ENCODE data around the gene CFAP97. TPM values are rescaled to one million over a fixed set of nuclear protein-coding genes. Genes with fewer than 3 reads are reported as not detected.
"Not testable (repeated sequence)": the region's sequence is repeated elsewhere in the genome, so short reads cannot be mapped to it uniquely, and the experiment has no call there.

CFAP97 gene
- total and polyA plus RNA-seq, 2 donors (not counting 1 experiment from before 2014, with no cell fraction given): 11.3 to 32.0 TPM

GRCh38 chr4:185119927-185120630, 83.7 kb downstream of the CFAP97 start:
- Histone ChIP-seq H3K4me2 (replicated peaks; ENCODE audit: low read depth, low read length, poor library complexity, severe bottlenecking) (no peak overlapping the region), H3K27me3 (replicated peaks in 1 of 4; ENCODE audit: control extremely low read depth in 1 of 4, control insufficient read depth in 3 of 4, insufficient read depth in 4 of 4, low read length in 3 of 4) (peaks cover 0 to 8% (median 1%) of the 10 kb centered on the region in 4 experiments), H3K9ac (ENCODE audit: low read length) (no peak overlapping the region), H2AFZ (ENCODE audit: insufficient read depth, low read depth, low read length, poor library complexity, severe bottlenecking) (no peak overlapping the region), H3K36me3 (replicated peaks in 1 of 2; ENCODE audit: control extremely low read depth in 1 of 2, control insufficient read depth in 1 of 2, extremely low read depth in 1 of 2, insufficient read depth in 2 of 2, low read length in 1 of 2) (no peaks in the 10 kb centered on the region), H4K20me1 (ENCODE audit: control insufficient read depth, insufficient read depth, low read length, poor library complexity, severe bottlenecking) (no peaks in the 10 kb centered on the region), H3K27ac (ENCODE audit: low read length in 2 of 2) (no peak overlapping the region), H3K79me2 (ENCODE audit: control insufficient read depth, insufficient read depth, low read length) (no peaks in the 10 kb centered on the region), H3K9me3 (ENCODE audit: control extremely low read depth in 1 of 3, control insufficient read depth in 2 of 3, insufficient read depth in 1 of 3, low read length in 2 of 3) (no peaks in the 10 kb centered on the region), H3K4me1 (ENCODE audit: control insufficient read depth in 2 of 2, insufficient read depth in 2 of 2, low read length in 2 of 2) (peaks cover 0 to 4% of the 10 kb centered on the region in 2 donors), H3K4me3 (ENCODE audit: control extremely low read depth in 1 of 5, extremely low read depth in 1 of 5, insufficient read depth in 1 of 5, low read depth in 2 of 5, low read length in 4 of 5) (no peak overlapping the region)
- no peak overlapping the region for H3K4me3 Mint-ChIP-seq
- H3K4me1 Mint-ChIP-seq: peaks cover 8% of the 10 kb centered on the region
- H3K27me3 Mint-ChIP-seq: peaks cover 19% of the 10 kb centered on the region
- WGBS (ENCODE audit: insufficient coverage): 85% methylated on average over 1 of the region's 3 CpGs
- intact Hi-C loops (cut with micrococcal nuclease): no loop called here
- DNase-seq (no peak), ATAC-seq (ENCODE audit: low read depth) (no peak)
- CTCF ChIA-PET: interaction anchor here (1.7 kb wide), 1 partner anchor 15 kb away, joined by 7 read pairs; no protein-coding TSS in a partner anchor
- no peak for TF ChIP-seq EZH2 (IDR thresholded peaks at IDR 0.05; ENCODE audit: borderline replicate concordance, insufficient read depth, low read depth, low read length, poor library complexity, severe bottlenecking)
- no peak for TF ChIP-seq CTCF (IDR thresholded peaks at IDR 0.05)
- no peaks in the 10 kb centered on the region for H3K9me3 Mint-ChIP-seq (ENCODE audit: insufficient read depth)
- POLR2A ChIA-PET: no interaction called here
- no peak overlapping the region for H3K27ac Mint-ChIP-seq

GRCh38 chr4:185119467-185119866, 84.3 kb downstream of the CFAP97 start:
- H3K9me3 Mint-ChIP-seq (ENCODE audit: insufficient read depth); H3K4me2 ChIP-seq (replicated peaks; ENCODE audit: low read depth, low read length, poor library complexity, severe bottlenecking); H4K20me1 ChIP-seq (ENCODE audit: control insufficient read depth, insufficient read depth, low read length, poor library complexity, severe bottlenecking); H3K4me1 Mint-ChIP-seq; H3K9me3 ChIP-seq (ENCODE audit: control extremely low read depth in 1 of 3, control insufficient read depth in 2 of 3, insufficient read depth in 1 of 3, low read length in 2 of 3); ATAC-seq (ENCODE audit: low read depth); H3K27ac ChIP-seq (ENCODE audit: low read length in 2 of 2); H3K4me1 ChIP-seq (ENCODE audit: control insufficient read depth in 2 of 2, insufficient read depth in 2 of 2, low read length in 2 of 2); H3K27me3 ChIP-seq (replicated peaks in 1 of 4; ENCODE audit: control extremely low read depth in 1 of 4, control insufficient read depth in 3 of 4, insufficient read depth in 4 of 4, low read length in 3 of 4); POLR2A ChIA-PET; H3K79me2 ChIP-seq (ENCODE audit: control insufficient read depth, insufficient read depth, low read length); H3K4me3 Mint-ChIP-seq; DNase-seq; H3K27ac Mint-ChIP-seq; H3K9ac ChIP-seq (ENCODE audit: low read length); H2AFZ ChIP-seq (ENCODE audit: insufficient read depth, low read depth, low read length, poor library complexity, severe bottlenecking); H3K36me3 ChIP-seq (replicated peaks in 1 of 2; ENCODE audit: control extremely low read depth in 1 of 2, control insufficient read depth in 1 of 2, extremely low read depth in 1 of 2, insufficient read depth in 2 of 2, low read length in 1 of 2); intact Hi-C loops (cut with micrococcal nuclease); H3K4me3 ChIP-seq (ENCODE audit: control extremely low read depth in 1 of 5, extremely low read depth in 1 of 5, insufficient read depth in 1 of 5, low read depth in 2 of 5, low read length in 4 of 5): not testable (repeated sequence)
- H3K27me3 Mint-ChIP-seq: peaks cover 18% of the 10 kb centered on the region
- CTCF ChIA-PET: interaction anchor here (1.7 kb wide), 1 partner anchor 15 kb away, joined by 7 read pairs; no protein-coding TSS in a partner anchor
- no CpG with 5 or more reads among the region's 5 CpGs for WGBS (ENCODE audit: insufficient coverage)
